BJ (cell line): ENCODE measurements around the gene SUV39H2. TPM values are rescaled to one million over a fixed set of nuclear protein-coding genes. Genes with fewer than 3 reads are reported as not detected.

ENCODE experiments used
- CTCF ChIA-PET: fragments of 350-600 bp; formaldehyde crosslinking; extraction: SDS; loops from one replicate; lab custom pipeline; 2021; ENCODE audit warnings: antibody characterized with exemption, inconsistent platforms; lab: Yijun Ruan, JAX
- POLR2A ChIA-PET: fragments of 300-600 bp; sonication (Branson Sonifier 250); formaldehyde crosslinking; extraction: SDS; loops from one replicate; lab custom pipeline; 2021; ENCODE audit warnings: antibody characterized with exemption; lab: Charles Lee
- DNase-seq: peaks from one replicate; pipeline ENCODE4 v3.0.0-alpha.2; 2011; ENCODE audit warnings: low read depth
- H3K27me3 ChIP-seq: 2 replicates; pipeline ENCODE4 v1.6.0; 2011; ENCODE audit warnings: low read length; ENCODE audit not compliant: control insufficient read depth, insufficient read depth
- H3K36me3 ChIP-seq: 2 replicates; pipeline ENCODE4 v1.5.1; 2011; ENCODE audit warnings: low read length; ENCODE audit not compliant: control insufficient read depth, insufficient read depth
- H3K4me3 ChIP-seq: 2 replicates; pipeline ENCODE4 v1.5.1; 2011; ENCODE audit warnings: low read depth, mild to moderate bottlenecking, control low read depth, low read length
- CTCF ChIP-seq: IDR thresholded peaks from 2 replicates; pipeline ENCODE4 v1.5.1; 2011; ENCODE audit warnings: low read depth, mild to moderate bottlenecking, control low read depth, inconsistent platforms, low read length, moderate library complexity; ENCODE audit not compliant: insufficient read depth
- polyA plus RNA-seq: library from polyadenylated mRNA; depleted of rRNA; stranded (reverse); fragments of >200 nt; gene quantifications from 2 replicates; pipeline ENCODE4 v1.2.3, GENCODE V29; 2011

The SUV39H2 gene
- polyA plus RNA-seq, 1 experiment, result 2.2 TPM

GRCh38 chr10:14916600-14916999 lies 37.9 kb downstream of the SUV39H2 start:
- TF ChIP-seq CTCF, result no peak
- no peak for DNase-seq
- peaks cover 7% of the 10 kb centered on the region for H3K36me3 ChIP-seq
- ChIA-PET POLR2A (no interaction called here), CTCF (interaction anchor here (0.5 kb wide), 1 partner anchor 190 kb away, joined by 3 read pairs; no protein-coding TSS in a partner anchor)
- H3K4me3 ChIP-seq, result no peak overlapping the region
- H3K27me3 ChIP-seq, result no peaks in the 10 kb centered on the region

- POLR2A ChIA-PET, result interaction anchor here (0.6 kb wide), 1 partner anchor 80 kb away, joined by 3 read pairs; no protein-coding TSS in a partner anchor
- peaks cover 10% of the 10 kb centered on the region for H3K36me3 ChIP-seq
- DNase-seq, result no peak
- no peak overlapping the region for H3K4me3 ChIP-seq
- no peaks in the 10 kb centered on the region for H3K27me3 ChIP-seq
- CTCF ChIA-PET, result no interaction called here
- no peak for TF ChIP-seq CTCF
Observed at GRCh38 chr10:14917827-14918226, 39.2 kb downstream of the SUV39H2 start.

GRCh38 chr10:14918964-14919363 lies 40.3 kb downstream of the SUV39H2 start:
- no peak for TF ChIP-seq CTCF
- Histone ChIP-seq H3K36me3 (peaks cover 13% of the 10 kb centered on the region), H3K27me3 (no peaks in the 10 kb centered on the region), H3K4me3 (no peak overlapping the region)
- POLR2A ChIA-PET, result no interaction called here
- no peak for DNase-seq
- CTCF ChIA-PET, result no interaction called here

- ChIA-PET POLR2A (no interaction called here), CTCF (interaction anchor here (1.1 to 1.2 kb wide), 2 partner anchors 20 to 23 kb away, joined by 3 read pairs; no protein-coding TSS in a partner anchor)
- H3K27me3 ChIP-seq, result no peaks in the 10 kb centered on the region
- no peak overlapping the region for H3K4me3 ChIP-seq
- no peak for TF ChIP-seq CTCF
- peaks cover 18% of the 10 kb centered on the region for H3K36me3 ChIP-seq
- no peak for DNase-seq
Observed at GRCh38 chr10:14924013-14924412, 45.3 kb downstream of the SUV39H2 start.

- H3K4me3 ChIP-seq, result no peak overlapping the region
- ChIA-PET POLR2A (no interaction called here), CTCF (no interaction called here)
- no peak for DNase-seq
- H3K36me3 ChIP-seq, result peaks cover 14% of the 10 kb centered on the region
- no peaks in the 10 kb centered on the region for H3K27me3 ChIP-seq
- TF ChIP-seq CTCF, result no peak
Observed at GRCh38 chr10:14925268-14925667, 46.6 kb downstream of the SUV39H2 start.
